NB4 (cell line): Measurements from ENCODE around the gene YLPM1.

Experiments
- DNase-seq: peaks from one replicate; pipeline ENCODE4 v3.0.0; 2010; ENCODE audit warnings: low read depth
- H3K4me3 ChIP-seq: one replicate; pipeline ENCODE4 v1.5.1; 2011; ENCODE audit warnings: mild to moderate bottlenecking, low read depth, low read length, moderate library complexity
- CTCF ChIP-seq: IDR thresholded peaks from one replicate; pipeline ENCODE4 v1.5.1; 2012; ENCODE audit warnings: low read depth, low read length
- MAX ChIP-seq: IDR thresholded peaks from 2 replicates; pipeline ENCODE4 v1.6.1; 2011; ENCODE audit warnings: low read depth, low read length
- MYC ChIP-seq: IDR thresholded peaks from 2 replicates; pipeline ENCODE4 v1.6.1; 2011; ENCODE audit warnings: low read depth, low read length
- POLR2A ChIP-seq: IDR thresholded peaks from 2 replicates; pipeline ENCODE4 v1.6.1; 2011; ENCODE audit warnings: mild to moderate bottlenecking; ENCODE audit not compliant: insufficient read length; ENCODE audit errors: extremely low read depth

Gene YLPM1

GRCh38 chr14:74882103-74882920 is 119.2 kb downstream of the YLPM1 start:
- DNase-seq: peak; percentile 72
- peak overlapping the region; percentile 96 for H3K4me3 ChIP-seq
- TF ChIP-seq MYC (no peak), MAX (no peak), POLR2A (no peak), CTCF (no peak)
